ENCODE results near the gene TMEM204.

DNA sequence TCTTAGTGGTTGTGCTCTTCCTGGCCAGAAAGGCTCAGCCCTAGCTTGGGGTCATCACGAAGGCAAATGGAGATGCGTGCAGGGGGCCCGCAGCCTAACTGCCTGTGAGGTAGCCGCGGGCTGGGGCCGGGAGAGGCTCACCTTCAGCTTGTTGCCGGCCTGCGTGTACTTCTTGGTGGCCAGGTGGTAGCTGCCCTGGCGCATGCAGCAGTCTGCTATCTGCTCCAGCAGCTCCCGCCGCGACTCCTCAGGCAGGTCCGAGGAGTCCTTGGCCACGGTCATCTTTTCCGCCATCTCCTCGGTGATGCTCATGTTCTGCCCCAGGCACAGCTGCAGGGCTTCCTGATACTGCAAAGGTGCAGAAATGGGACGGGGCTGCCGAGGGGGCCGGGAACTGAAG, 13.0 kb upstream of the TMEM204 start:
- TF ChIP-seq CTCF (conservative IDR thresholded peaks at IDR 0.05 in 1 of 2, IDR thresholded peaks at IDR 0.05 in 1 of 2; ENCODE audit: extremely low read depth in 1 of 2, insufficient read depth in 1 of 2, low read depth in 1 of 2, low read length in 2 of 2) (no peak), EZH2 (IDR thresholded peaks at IDR 0.05; ENCODE audit: borderline replicate concordance, low read length) (no peak)

All from mammary epithelial cell (primary cell).